Left cardiac atrium (tissue), 4 donors: ENCODE data around the gene MXRA7. TPM values are rescaled to one million over a fixed set of nuclear protein-coding genes. Genes with fewer than 3 reads are reported as not detected.

Experiments
- ATAC-seq, 2 donors: fragments of 200-7000 bp; cut with Tn5 transposase; one replicate each; pipeline ENCODE4 v1.9.1; 2020; ENCODE audit warnings: mild to moderate bottlenecking in 2 of 2, moderate library complexity in 2 of 2
- DNase-seq: peaks from one replicate; pipeline ENCODE4 v3.0.0-alpha.2; 2020
- intact Hi-C, 2 donors: fragments of 100-400 bp; cut with DNase I; formaldehyde crosslinking; loops; one replicate each; pipeline versions ENCODE4 v1.14.1 to v1.15.1; 2022 to 2023
- total RNA-seq, 2 donors: library from RNA; stranded (reverse); fragmentation: NEBNext Ultra II Directional; extraction: Animal tissue kit (Norgen Biotek cat#: 25700); gene quantifications; one replicate each; pipeline ENCODE4 v1.2.1, GENCODE V29; 2021
- donor health status: DM: no; HTN: yes; CAD: no.
- donor health status: DM: no; HTN: yes; CAD: no; lungs with severe emphysema.
- donor health status: DM: yes; HTN: yes; CAD: no.
- donor health status: Dilated cardiomyopathy.

Gene MXRA7
- total RNA-seq, 2 donors from 2014 or later, result 394 to 506 TPM

GRCh38 chr17:76685366-76685765 lies 25.4 kb downstream of the MXRA7 start:
- intact Hi-C loops, result no loop called here
- ATAC-seq (no peak), DNase-seq (no peak)

- intact Hi-C loops, result loop anchor here in 1 of 2 donors (5.0 kb wide), 1 partner anchor 33 kb away; no protein-coding TSS in a partner anchor
- DNase-seq (no peak), ATAC-seq (no peak)
Measured at GRCh38 chr17:76684756-76685155, 26.0 kb downstream of the MXRA7 start.

- intact Hi-C loops, result loop anchor here in 1 of 2 donors (5.0 kb wide), 1 partner anchor 33 kb away; no protein-coding TSS in a partner anchor
- ATAC-seq (no peak), DNase-seq (no peak)
Measured at GRCh38 chr17:76683921-76684745, 26.6 kb downstream of the MXRA7 start.

GRCh38 chr17:76683011-76683755 lies 27.6 kb downstream of the MXRA7 start:
- intact Hi-C loops, result loop anchor here in 1 of 2 donors (5.0 kb wide), 1 partner anchor 34 kb away; no protein-coding TSS in a partner anchor
- no peak for ATAC-seq
- no peak for DNase-seq

GRCh38 chr17:76682296-76682695 lies 28.5 kb downstream of the MXRA7 start:
- DNase-seq, result peak; percentile 69
- intact Hi-C loops, result loop anchor here in 1 of 2 donors (5.0 kb wide), 1 partner anchor 35 kb away; no protein-coding TSS in a partner anchor
- ATAC-seq, result peak; percentile 58 to 77

GRCh38 chr17:76681222-76682137 lies 29.3 kb downstream of the MXRA7 start:
- intact Hi-C loops, result loop anchor here in 1 of 2 donors (5.0 kb wide), 1 partner anchor 36 kb away; no protein-coding TSS in a partner anchor
- ATAC-seq (peak; percentile 59), DNase-seq (peak; percentile 80)

- intact Hi-C loops, result no loop called here
- ATAC-seq (no peak), DNase-seq (no peak)
Measured at GRCh38 chr17:76679239-76679638, 31.5 kb downstream of the MXRA7 start.

GRCh38 chr17:76678330-76678729 lies 32.4 kb downstream of the MXRA7 start:
- no peak for DNase-seq
- ATAC-seq, result no peak
- intact Hi-C loops, result no loop called here

- no peak for ATAC-seq
- intact Hi-C loops, result no loop called here
- DNase-seq, result no peak
Measured at GRCh38 chr17:76677406-76677805, 33.4 kb downstream of the MXRA7 start.

GRCh38 chr17:76676629-76677028 lies 34.1 kb downstream of the MXRA7 start:
- intact Hi-C loops, result no loop called here
- ATAC-seq (no peak), DNase-seq (no peak)

GRCh38 chr17:76675648-76676047 lies 35.1 kb downstream of the MXRA7 start:
- intact Hi-C loops, result no loop called here
- ATAC-seq, result no peak
- DNase-seq, result no peak

GRCh38 chr17:76674600-76674999 lies 36.2 kb downstream of the MXRA7 start:
- intact Hi-C loops, result no loop called here

GRCh38 chr17:76673729-76674128 lies 37.0 kb downstream of the MXRA7 start:
- intact Hi-C loops, result no loop called here
- no peak for ATAC-seq
- no peak for DNase-seq

More at GRCh38 chr17:76674600-76674999, 36.2 kb downstream of the MXRA7 start:
- ATAC-seq (no peak), DNase-seq (no peak)

- DNase-seq (no peak), ATAC-seq (no peak)
- intact Hi-C loops, result no loop called here
Measured at GRCh38 chr17:76672892-76673291, 37.9 kb downstream of the MXRA7 start.

- ATAC-seq (no peak), DNase-seq (no peak)
- intact Hi-C loops, result no loop called here
Measured at GRCh38 chr17:76672270-76672851, 38.4 kb downstream of the MXRA7 start.

- ATAC-seq, result peak; percentile 0 to 1
- DNase-seq, result no peak
Measured at GRCh38 chr17:76671912-76672262, 38.9 kb downstream of the MXRA7 start.

GRCh38 chr17:76671123-76671911 lies 39.4 kb downstream of the MXRA7 start:
- peak; percentile 100 for DNase-seq
- intact Hi-C loops, result no loop called here
- ATAC-seq, result peak; percentile 99

More at GRCh38 chr17:76671912-76672262, 38.9 kb downstream of the MXRA7 start:
- intact Hi-C loops, result no loop called here

- intact Hi-C loops, result no loop called here
- ATAC-seq (no peak), DNase-seq (no peak)
Measured at GRCh38 chr17:76670718-76671122, 40.0 kb downstream of the MXRA7 start.
